HG03139 (cell line): Measurements from ENCODE around the gene SNX5.

ENCODE experiments used
- ATAC-seq: cut with Tn5 transposase; IDR thresholded peaks from one replicate; pipeline ENCODE4 v1.9.1; 2021; ENCODE audit not compliant: unreplicated experiment

Gene SNX5

GRCh38 chr20:17968366-17969277, at the start of gene SNX5, which contains the start of gene MGME1:
TSS of gene SNX5 (minus strand) at chr20:17968794. CDS start at chr20:17968425, 369 bp downstream.
TSS of gene MGME1 (plus strand) at chr20:17969018. CDS start at chr20:17969860, 842 bp downstream.
- ATAC-seq: peak; percentile 72

- no peak for ATAC-seq
Observed at GRCh38 chr20:18018100-18018499, 49.5 kb upstream of the SNX5 start.

- no peak for ATAC-seq
Observed at GRCh38 chr20:18016772-18017171, 48.2 kb upstream of the SNX5 start.

GRCh38 chr20:18014411-18014810, 45.8 kb upstream of the SNX5 start:
- no peak for ATAC-seq

- ATAC-seq: no peak
Observed at GRCh38 chr20:18012901-18013300, 44.3 kb upstream of the SNX5 start.

- no peak for ATAC-seq
Observed at GRCh38 chr20:18011951-18012645, 43.5 kb upstream of the SNX5 start.

GRCh38 chr20:18011482-18011881, 42.9 kb upstream of the SNX5 start:
- no peak for ATAC-seq

- ATAC-seq: no peak
Observed at GRCh38 chr20:18009116-18009515, 40.5 kb upstream of the SNX5 start.

GRCh38 chr20:18007534-18008292, 39.1 kb upstream of the SNX5 start:
- no peak for ATAC-seq

- no peak for ATAC-seq
Observed at GRCh38 chr20:18006684-18007083, 38.1 kb upstream of the SNX5 start.

GRCh38 chr20:18005990-18006364, 37.4 kb upstream of the SNX5 start:
- no peak for ATAC-seq

GRCh38 chr20:18005170-18005989, 36.8 kb upstream of the SNX5 start:
- peak; percentile 95 for ATAC-seq

GRCh38 chr20:18004384-18005031, 35.9 kb upstream of the SNX5 start:
- no peak for ATAC-seq

- ATAC-seq: no peak
Observed at GRCh38 chr20:18003897-18004296, 35.3 kb upstream of the SNX5 start.

- no peak for ATAC-seq
Observed at GRCh38 chr20:18001131-18001921, 32.7 kb upstream of the SNX5 start.

GRCh38 chr20:17999566-17999965, 31.0 kb upstream of the SNX5 start:
- no peak for ATAC-seq

- ATAC-seq: peak; percentile 62
Observed at GRCh38 chr20:17998446-17998845, 29.9 kb upstream of the SNX5 start.

GRCh38 chr20:17995967-17996819, 27.6 kb upstream of the SNX5 start:
- no peak for ATAC-seq
